ENCODE data around the gene UBR4. TPM values are rescaled to one million over a fixed set of nuclear protein-coding genes. Genes with fewer than 3 reads are reported as not detected.

The UBR4 gene
- total RNA-seq, 1 experiment from 2014 or later = 126 TPM

DNA sequence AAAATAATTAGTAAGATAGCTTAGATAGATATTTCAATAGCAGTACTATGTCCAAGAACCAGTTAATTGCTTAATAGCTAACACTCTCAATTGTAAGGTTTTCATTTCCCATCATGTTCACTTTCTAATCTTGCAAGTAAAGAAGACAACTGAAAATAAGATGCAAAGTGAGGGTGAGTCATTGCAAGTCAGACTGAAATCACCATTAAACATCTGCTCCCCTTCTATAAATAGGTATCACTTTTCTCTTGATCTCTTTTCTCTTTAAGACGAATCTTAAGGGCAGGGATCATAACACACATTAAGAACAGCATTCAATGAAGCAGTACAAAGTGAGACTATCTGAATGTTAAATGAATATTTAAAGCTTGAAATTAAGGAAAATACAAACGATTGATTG lies 40.4 kb downstream of the UBR4 start:
- H3K4me1 ChIP-seq (ENCODE audit: control insufficient read depth, insufficient read depth, low read length) = no peaks in the 10 kb centered on the region
- peaks cover 82% of the 10 kb centered on the region for H3K36me3 ChIP-seq (ENCODE audit: control insufficient read depth, insufficient read depth, low read length)
- BruUV-seq (replicated peaks) = no TSS peak
- ChIA-PET POLR2A (no interaction called here), CTCF (no interaction called here)
- TF ChIP-seq POLR2AphosphoS5 (IDR thresholded peaks at IDR 0.05; ENCODE audit: low read depth, low read length) = no peak
- no peak for TF ChIP-seq TCF7L2 (IDR thresholded peaks at IDR 0.05; ENCODE audit: low read depth, low read length)
- TF ChIP-seq SIN3A (IDR thresholded peaks at IDR 0.05; ENCODE audit: borderline replicate concordance, insufficient read depth, low read depth, low read length) = no peak
- TF ChIP-seq, protein P1, sequence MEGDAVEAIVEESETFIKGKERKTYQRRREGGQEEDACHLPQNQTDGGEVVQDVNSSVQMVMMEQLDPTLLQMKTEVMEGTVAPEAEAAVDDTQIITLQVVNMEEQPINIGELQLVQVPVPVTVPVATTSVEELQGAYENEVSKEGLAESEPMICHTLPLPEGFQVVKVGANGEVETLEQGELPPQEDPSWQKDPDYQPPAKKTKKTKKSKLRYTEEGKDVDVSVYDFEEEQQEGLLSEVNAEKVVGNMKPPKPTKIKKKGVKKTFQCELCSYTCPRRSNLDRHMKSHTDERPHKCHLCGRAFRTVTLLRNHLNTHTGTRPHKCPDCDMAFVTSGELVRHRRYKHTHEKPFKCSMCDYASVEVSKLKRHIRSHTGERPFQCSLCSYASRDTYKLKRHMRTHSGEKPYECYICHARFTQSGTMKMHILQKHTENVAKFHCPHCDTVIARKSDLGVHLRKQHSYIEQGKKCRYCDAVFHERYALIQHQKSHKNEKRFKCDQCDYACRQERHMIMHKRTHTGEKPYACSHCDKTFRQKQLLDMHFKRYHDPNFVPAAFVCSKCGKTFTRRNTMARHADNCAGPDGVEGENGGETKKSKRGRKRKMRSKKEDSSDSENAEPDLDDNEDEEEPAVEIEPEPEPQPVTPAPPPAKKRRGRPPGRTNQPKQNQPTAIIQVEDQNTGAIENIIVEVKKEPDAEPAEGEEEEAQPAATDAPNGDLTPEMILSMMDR (IDR thresholded peaks at IDR 0.05) = no peak
- TF ChIP-seq, protein P2, sequence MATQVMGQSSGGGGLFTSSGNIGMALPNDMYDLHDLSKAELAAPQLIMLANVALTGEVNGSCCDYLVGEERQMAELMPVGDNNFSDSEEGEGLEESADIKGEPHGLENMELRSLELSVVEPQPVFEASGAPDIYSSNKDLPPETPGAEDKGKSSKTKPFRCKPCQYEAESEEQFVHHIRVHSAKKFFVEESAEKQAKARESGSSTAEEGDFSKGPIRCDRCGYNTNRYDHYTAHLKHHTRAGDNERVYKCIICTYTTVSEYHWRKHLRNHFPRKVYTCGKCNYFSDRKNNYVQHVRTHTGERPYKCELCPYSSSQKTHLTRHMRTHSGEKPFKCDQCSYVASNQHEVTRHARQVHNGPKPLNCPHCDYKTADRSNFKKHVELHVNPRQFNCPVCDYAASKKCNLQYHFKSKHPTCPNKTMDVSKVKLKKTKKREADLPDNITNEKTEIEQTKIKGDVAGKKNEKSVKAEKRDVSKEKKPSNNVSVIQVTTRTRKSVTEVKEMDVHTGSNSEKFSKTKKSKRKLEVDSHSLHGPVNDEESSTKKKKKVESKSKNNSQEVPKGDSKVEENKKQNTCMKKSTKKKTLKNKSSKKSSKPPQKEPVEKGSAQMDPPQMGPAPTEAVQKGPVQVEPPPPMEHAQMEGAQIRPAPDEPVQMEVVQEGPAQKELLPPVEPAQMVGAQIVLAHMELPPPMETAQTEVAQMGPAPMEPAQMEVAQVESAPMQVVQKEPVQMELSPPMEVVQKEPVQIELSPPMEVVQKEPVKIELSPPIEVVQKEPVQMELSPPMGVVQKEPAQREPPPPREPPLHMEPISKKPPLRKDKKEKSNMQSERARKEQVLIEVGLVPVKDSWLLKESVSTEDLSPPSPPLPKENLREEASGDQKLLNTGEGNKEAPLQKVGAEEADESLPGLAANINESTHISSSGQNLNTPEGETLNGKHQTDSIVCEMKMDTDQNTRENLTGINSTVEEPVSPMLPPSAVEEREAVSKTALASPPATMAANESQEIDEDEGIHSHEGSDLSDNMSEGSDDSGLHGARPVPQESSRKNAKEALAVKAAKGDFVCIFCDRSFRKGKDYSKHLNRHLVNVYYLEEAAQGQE (IDR thresholded peaks at IDR 0.05; ENCODE audit: insufficient read depth in 1 of 2, low read depth in 2 of 2, low read length in 1 of 2) = no peak
- no peak for ATAC-seq
- intact Hi-C loops (cut with micrococcal nuclease; ENCODE audit: unreplicated experiment) (no loop called here), in situ Hi-C loops (cut with HindIII; ENCODE audit: low pct_unique_long_range_greater_than_20kb, low sequenced_read_pairs) (no loop called here)
- H3K27me3 ChIP-seq (ENCODE audit: control insufficient read depth, insufficient read depth, low read length) = no peaks in the 10 kb centered on the region
- no peak for DNase-seq (ENCODE audit: low read depth, low spot score)
- H3K4me3 ChIP-seq (ENCODE audit: low read depth in 2 of 2, low read length in 2 of 2) = no peak overlapping the region
- no peak overlapping the region for H3K27ac ChIP-seq (ENCODE audit: low read length)
- no peaks in the 10 kb centered on the region for H3K9me3 ChIP-seq (ENCODE audit: control insufficient read depth, insufficient read depth, low read depth, low read length)

- DNase-seq (ENCODE audit: low read depth, low spot score) = no peak
- Histone ChIP-seq H3K9me3 (ENCODE audit: control insufficient read depth, insufficient read depth, low read depth, low read length) (no peaks in the 10 kb centered on the region), H3K4me1 (ENCODE audit: control insufficient read depth, insufficient read depth, low read length) (no peaks in the 10 kb centered on the region), H3K27me3 (ENCODE audit: control insufficient read depth, insufficient read depth, low read length) (no peaks in the 10 kb centered on the region), H3K4me3 (ENCODE audit: low read depth in 2 of 2, low read length in 2 of 2) (no peak overlapping the region), H3K36me3 (ENCODE audit: control insufficient read depth, insufficient read depth, low read length) (peaks cover 83% of the 10 kb centered on the region), H3K27ac (ENCODE audit: low read length) (no peak overlapping the region)
- TF ChIP-seq TCF7L2 (IDR thresholded peaks at IDR 0.05; ENCODE audit: low read depth, low read length) = no peak
- TF ChIP-seq, protein P1 (IDR thresholded peaks at IDR 0.05) = no peak
- TF ChIP-seq SIN3A (IDR thresholded peaks at IDR 0.05; ENCODE audit: borderline replicate concordance, insufficient read depth, low read depth, low read length) = no peak
- TF ChIP-seq, protein P2 (IDR thresholded peaks at IDR 0.05; ENCODE audit: insufficient read depth in 1 of 2, low read depth in 2 of 2, low read length in 1 of 2) = no peak
- TF ChIP-seq POLR2AphosphoS5 (IDR thresholded peaks at IDR 0.05; ENCODE audit: low read depth, low read length) = no peak
- in situ Hi-C loops (cut with HindIII; ENCODE audit: low pct_unique_long_range_greater_than_20kb, low sequenced_read_pairs) = no loop called here
- CTCF ChIA-PET = no interaction called here
- no TSS peak for BruUV-seq (replicated peaks)
- POLR2A ChIA-PET = no interaction called here
- intact Hi-C loops (cut with micrococcal nuclease; ENCODE audit: unreplicated experiment) = no loop called here
- no peak for ATAC-seq
Observed at GRCh38 chr1:19167140-19167539, 42.9 kb downstream of the UBR4 start.

All from Panc1 (cell line).